AG09309 (cell line): Measurements from ENCODE around the gene RYR1.

Experiments used
- DNase-seq: peaks from one replicate; pipeline ENCODE4 v3.0.0-alpha.2; 2010; ENCODE audit warnings: low read depth
- H3K4me3 ChIP-seq: 2 replicates; pipeline ENCODE4 v1.5.1; 2011; ENCODE audit warnings: mild to moderate bottlenecking, low read depth, low read length, moderate library complexity; ENCODE audit not compliant: control insufficient read depth
- TF ChIP-seq, protein P1 (sequence below): IDR thresholded peaks from 2 replicates; pipeline ENCODE4 v1.5.1; 2011; ENCODE audit warnings: mild to moderate bottlenecking, low read depth, low read length, inconsistent platforms; ENCODE audit not compliant: insufficient read depth, control insufficient read depth; ENCODE audit errors: missing control alignments

Gene RYR1

DNA sequence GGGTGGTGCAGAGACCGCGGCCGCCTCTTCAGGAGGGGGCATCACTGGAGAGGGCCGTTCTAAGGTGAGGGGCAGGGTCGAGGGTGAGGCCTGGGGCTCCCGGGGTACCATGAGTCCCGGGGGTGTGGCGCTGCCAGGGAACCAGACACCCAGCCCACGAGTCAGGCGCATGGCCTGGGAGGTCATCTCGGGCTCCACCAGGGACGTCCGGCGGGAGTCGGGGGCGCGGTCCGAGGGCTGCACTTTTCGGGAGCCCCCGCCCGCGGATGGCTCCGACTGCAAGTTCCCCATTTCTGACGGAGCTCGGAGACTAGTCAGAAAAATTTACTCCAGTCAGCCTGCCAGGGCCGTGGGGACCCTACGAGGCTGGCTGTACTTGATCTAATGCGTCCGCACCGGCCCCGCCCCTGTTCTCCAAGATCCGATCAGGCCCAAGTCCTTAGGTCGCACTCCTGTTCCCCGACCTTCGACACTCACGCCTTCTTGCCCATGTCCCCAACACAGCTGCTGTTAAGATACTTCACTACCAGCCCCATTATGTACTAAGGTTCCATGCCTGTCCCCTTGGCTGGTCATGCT is 46.4 kb upstream of the RYR1 start:
- no peak overlapping the region; the same call in 1 of the 2 replicates for H3K4me3 ChIP-seq
- DNase-seq = no peak
- TF ChIP-seq, protein P1, sequence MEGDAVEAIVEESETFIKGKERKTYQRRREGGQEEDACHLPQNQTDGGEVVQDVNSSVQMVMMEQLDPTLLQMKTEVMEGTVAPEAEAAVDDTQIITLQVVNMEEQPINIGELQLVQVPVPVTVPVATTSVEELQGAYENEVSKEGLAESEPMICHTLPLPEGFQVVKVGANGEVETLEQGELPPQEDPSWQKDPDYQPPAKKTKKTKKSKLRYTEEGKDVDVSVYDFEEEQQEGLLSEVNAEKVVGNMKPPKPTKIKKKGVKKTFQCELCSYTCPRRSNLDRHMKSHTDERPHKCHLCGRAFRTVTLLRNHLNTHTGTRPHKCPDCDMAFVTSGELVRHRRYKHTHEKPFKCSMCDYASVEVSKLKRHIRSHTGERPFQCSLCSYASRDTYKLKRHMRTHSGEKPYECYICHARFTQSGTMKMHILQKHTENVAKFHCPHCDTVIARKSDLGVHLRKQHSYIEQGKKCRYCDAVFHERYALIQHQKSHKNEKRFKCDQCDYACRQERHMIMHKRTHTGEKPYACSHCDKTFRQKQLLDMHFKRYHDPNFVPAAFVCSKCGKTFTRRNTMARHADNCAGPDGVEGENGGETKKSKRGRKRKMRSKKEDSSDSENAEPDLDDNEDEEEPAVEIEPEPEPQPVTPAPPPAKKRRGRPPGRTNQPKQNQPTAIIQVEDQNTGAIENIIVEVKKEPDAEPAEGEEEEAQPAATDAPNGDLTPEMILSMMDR = no peak

DNA sequence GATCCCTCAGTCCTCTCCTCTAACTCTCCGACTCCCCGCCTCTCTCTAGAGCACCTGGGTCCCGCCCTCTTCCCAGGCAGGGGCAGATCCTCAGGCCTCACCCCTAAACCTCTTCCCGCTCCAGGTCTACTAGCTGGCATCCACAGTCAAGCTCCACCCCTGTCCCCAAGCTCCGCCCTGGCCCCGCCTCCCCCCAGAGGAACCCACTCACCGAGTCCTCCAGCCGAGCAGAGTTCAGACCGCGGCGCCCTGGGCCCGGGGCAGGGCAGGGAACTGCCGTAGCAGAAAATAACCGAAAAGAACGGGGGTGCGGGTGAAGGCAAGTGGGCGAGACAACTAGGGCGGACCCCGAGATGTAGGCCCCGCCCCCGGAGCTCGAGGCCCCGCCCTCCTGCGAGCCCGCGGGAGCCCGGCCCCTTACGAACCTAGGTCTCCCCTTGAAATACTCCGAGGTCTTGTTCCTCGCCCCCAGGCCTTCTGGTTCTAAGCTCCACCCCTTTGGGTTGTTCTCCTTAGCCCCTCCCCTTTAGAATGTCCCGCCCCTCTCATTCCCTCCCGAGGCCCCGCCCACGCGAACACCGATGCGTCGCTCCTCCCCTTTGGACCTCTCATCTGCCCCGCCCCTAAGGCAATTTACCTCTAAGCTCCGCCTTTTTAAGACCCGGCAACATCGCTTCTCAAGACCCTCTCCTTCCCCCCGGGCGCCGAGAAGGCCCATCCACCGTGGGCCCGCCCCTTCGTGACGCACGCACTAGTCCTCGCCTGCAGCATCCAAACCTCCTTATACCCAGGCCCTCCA is 45.7 kb upstream of the RYR1 start, which contains the start of gene GGN:
Gene GGN, minus strand, starts transcription at position 485 of the 799 bp plus-strand sequence. CDS start 773 bp downstream, outside the sequence.
- DNase-seq = peak; percentile 66
- peak within 1 kb of the TSS; percentile 84 for H3K4me3 ChIP-seq
- TF ChIP-seq, protein P1 = no peak

DNA sequence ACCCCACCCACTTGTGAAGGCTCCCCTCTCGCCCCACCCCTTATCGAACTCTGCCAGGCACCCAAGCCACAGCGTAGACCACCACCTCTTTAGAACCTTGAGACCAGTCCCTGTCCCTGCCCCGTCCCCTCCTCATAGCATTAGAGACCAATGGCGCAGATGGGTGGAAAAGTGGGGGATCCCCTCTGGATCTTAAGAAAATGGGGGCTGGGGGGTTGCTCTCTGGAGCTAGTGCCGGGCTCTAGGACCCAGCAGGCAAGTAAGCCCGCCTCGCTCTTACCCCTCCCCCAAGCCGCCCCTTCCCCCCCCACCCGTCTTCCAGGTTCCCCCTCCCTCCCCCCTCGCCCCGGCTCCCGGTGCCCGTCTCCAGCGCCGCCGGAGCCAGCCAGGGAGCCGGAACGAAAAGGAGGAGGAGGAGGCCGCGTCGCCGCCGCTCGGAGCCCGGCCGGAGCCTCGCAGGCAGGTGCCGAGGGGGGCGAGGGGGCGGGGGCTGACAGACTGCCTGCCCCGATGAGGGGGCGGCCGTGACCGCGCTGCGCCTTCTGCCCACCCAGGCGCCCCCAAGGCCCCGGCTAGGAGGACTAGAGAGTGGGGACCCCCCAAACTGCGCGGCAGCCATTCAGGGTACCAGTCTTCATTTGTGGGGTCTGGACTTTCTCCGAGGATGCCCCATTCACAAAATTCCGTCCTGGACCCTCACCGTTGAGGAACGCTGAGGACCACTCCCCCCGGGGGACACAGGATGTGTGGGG is 45.0 kb upstream of the RYR1 start, which contains the start of gene SPRED3:
Gene SPRED3, plus strand, starts transcription at position 349 of the 752 bp plus-strand sequence. CDS start 1,606 bp downstream, outside the sequence.
- DNase-seq = no peak
- peak within 1 kb of the TSS; percentile 84 for H3K4me3 ChIP-seq
- TF ChIP-seq, protein P1 = no peak

DNA sequence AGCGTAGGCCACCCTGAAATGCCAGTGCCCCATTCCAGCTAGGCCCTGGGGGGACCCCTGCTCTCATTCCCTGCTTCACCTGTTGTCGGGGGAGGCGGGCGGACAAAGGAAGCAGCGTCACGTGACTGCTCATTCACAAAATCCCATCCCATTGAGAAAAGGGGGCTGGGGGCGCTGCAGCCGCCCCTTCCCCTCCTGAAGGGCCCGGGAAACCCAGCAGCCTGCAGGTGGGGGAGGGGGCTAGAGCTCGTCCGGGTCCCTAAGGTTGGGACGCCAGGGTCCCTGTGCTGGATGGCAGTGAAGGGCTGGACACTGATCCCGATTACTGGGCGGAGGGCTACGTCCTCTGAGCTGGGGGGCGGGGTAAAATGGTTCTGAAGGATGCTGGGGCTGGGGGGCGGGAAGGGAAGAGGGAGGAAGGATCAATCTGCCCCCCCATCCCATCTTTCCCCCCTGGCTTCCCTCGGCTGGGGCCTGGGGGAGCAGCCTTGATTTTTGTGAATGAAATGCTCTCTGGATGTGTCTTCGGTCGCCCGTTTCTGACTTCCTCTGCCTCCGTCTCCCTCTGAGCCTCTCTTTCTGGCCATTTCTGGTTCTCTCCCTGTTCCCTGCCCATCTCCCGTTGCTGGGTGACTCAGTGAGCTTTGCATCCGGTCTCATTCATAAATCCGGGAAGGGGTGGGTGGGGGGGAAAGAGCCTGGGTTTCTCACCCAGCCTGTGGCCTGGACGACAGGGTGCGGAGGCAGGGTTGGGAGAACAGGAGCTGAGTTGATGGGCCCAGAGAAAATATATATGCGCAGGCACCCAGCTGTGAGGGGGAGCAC is 44.2 kb upstream of the RYR1 start:
- H3K4me3 ChIP-seq = peak overlapping the region; percentile 84
- no peak for DNase-seq
- TF ChIP-seq, protein P1 = no peak

DNA sequence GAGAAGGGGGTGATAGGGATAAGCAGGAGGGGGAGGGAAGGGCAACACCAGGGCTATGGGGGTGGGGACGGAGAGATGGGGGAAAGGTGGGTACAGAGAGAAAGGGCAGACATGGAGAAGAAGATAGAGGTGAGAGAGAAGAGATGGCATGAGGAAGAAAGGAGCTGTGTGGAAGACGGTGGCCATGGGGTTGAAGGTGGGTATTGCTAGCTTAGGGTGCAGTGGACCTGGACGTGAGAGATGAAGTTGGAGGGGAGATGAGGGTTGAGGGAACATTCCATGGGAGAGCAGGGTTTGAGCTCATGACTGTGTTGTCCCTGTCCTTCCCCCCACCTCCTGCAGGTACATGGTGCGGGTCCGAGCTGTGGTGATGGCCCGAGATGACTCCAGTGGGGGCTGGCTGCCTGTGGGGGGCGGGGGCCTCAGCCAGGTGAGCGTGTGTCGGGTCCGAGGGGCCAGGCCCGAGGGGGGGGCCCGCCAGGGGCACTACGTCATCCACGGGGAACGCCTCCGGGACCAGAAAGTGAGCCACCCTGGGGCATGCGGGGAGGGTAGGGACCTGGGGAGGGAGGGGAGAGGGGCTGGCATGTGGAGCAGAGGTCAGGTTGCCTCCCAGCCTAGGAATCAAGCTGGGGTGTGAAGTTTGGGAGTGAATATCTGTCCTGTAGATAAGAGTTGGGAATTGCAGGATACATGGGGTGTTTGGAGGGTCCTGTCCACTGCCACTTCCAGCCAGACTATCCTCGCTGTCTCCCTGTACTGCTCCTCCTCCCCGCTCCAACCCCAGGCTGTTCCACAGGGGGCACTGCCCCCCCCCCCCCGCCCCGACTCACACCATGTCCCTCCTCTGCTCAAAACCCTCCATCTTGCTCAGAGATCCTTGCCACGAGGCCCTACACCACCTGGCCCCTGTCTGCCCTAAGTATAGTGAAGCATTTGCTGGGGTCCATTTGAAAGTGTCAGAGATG is 43.2 kb upstream of the RYR1 start:
- TF ChIP-seq, protein P1 = no peak
- no peak for DNase-seq
- H3K4me3 ChIP-seq = peak overlapping the region; percentile 84
